ENCODE measurements around the gene B3GNT2. TPM values are rescaled to one million over a fixed set of nuclear protein-coding genes. Genes with fewer than 3 reads are reported as not detected.
"Not testable (repeated sequence)": the region's sequence is repeated elsewhere in the genome, so short reads cannot be mapped to it uniquely, and the experiment has no call there.

The B3GNT2 gene
- total RNA-seq = 7.2 and 7.7 TPM in 2 replicates
- long read RNA-seq, partial matches to known transcripts = 0 of 2 reads
- long read RNA-seq, other reads (novel, unspliced or antisense) = 2 of 2 reads

DNA sequence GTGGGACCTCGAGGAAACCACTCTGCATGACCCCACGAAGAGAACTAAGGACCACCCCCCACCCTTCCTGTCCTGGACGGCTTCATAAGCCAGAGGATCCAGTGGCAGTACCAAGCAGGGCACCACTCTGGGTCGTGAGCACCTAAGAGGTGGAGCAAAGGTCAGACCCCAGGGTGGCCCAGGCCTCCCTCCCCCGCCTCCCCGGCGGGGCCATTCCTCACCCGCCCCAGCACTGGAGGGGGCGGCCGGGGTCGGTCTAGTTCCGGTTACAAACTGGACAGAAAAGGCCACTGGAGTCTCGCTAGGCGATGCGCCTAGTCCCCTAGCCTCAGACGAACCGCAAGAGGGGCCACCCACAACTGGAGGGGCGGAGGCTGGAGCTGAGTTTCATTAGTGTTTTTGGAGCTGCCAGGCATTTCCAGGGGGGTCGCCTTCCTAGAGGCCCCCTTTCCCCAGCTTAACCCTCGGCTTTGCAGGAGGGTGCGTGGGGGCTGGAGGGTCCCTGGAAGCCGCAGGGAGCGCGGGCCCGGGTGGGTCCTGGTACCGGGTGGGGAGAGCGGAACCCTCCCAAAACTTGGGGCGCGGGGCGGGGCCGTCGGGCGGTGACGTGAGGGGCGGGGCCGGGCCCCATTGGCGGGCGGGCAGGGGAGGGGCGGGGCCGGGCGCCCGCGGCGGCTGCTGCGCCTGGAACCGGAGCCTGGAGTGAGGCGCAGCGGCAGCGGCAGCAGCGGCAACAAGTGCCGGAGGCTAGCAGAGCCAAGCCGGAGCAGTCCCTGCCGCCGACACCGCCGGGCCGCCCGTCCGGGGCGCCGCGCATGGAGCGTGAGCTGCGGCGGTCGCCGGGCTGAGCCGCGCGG is at the start of gene B3GNT2:
B3GNT2 (plus strand) TSS at position 695 of the 857 bp plus-strand sequence. CDS start 26,106 bp downstream, outside the sequence.
- H3K4me3 Mint-ChIP-seq = peak within 1 kb of the TSS; percentile 93
- DNase-seq (ENCODE audit: low read depth, low spot score) = peak; percentile 58
- H3K4me1 Mint-ChIP-seq = peaks cover 17% of the 10 kb centered on the region
- H3K36me3 Mint-ChIP-seq (ENCODE audit: low read depth) = no peaks in the 10 kb centered on the region
- H3K27ac Mint-ChIP-seq (ENCODE audit: unreplicated experiment) = no peak within 1 kb of the TSS
- TF ChIP-seq, protein P1, sequence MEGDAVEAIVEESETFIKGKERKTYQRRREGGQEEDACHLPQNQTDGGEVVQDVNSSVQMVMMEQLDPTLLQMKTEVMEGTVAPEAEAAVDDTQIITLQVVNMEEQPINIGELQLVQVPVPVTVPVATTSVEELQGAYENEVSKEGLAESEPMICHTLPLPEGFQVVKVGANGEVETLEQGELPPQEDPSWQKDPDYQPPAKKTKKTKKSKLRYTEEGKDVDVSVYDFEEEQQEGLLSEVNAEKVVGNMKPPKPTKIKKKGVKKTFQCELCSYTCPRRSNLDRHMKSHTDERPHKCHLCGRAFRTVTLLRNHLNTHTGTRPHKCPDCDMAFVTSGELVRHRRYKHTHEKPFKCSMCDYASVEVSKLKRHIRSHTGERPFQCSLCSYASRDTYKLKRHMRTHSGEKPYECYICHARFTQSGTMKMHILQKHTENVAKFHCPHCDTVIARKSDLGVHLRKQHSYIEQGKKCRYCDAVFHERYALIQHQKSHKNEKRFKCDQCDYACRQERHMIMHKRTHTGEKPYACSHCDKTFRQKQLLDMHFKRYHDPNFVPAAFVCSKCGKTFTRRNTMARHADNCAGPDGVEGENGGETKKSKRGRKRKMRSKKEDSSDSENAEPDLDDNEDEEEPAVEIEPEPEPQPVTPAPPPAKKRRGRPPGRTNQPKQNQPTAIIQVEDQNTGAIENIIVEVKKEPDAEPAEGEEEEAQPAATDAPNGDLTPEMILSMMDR (conservative IDR thresholded peaks at IDR 0.05) = no peak
- H3K9me3 Mint-ChIP-seq = no peaks in the 10 kb centered on the region
- H3K27me3 Mint-ChIP-seq (ENCODE audit: low read depth) = peaks cover 10% of the 10 kb centered on the region

- H3K4me1 Mint-ChIP-seq; H3K4me3 Mint-ChIP-seq; H3K9me3 Mint-ChIP-seq; H3K36me3 Mint-ChIP-seq (ENCODE audit: low read depth); H3K27me3 Mint-ChIP-seq (ENCODE audit: low read depth); DNase-seq (ENCODE audit: low read depth, low spot score); H3K27ac Mint-ChIP-seq (ENCODE audit: unreplicated experiment): not testable (repeated sequence)
Measured at GRCh38 chr2:62146790-62147189, 49.1 kb upstream of the B3GNT2 start.

DNA sequence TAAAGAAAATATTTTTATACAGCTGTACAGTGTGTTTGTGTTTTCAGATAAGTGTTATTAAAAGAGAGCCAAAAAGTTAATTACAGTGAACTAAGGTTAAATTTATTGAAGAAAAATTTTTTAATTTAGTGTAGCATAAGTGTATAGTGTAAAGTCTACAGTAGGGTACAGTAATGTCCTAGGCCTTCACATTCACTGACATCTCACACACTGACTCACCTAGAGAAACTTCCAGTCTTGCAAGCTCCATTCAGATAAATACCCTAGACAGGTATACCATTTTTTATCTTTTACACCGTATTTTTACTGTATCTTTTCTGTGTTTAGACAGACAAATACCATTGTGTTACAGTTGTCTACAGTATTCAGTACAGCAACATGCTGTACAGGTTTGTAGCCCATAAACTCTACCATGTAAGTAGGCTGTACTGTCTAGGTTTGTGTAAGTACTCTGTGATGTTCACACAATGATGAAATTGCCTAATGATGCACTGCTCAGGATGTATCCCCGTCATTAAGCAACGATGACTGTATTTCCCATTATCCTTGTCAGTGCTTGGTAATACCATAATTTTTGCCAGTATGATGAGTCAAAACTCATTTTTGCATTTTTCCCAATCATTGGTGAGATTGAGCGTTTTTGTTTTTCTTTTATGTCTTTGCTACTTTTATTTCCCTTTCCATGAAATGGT is 48.2 kb upstream of the B3GNT2 start:
- H3K4me1 Mint-ChIP-seq = peaks cover 4% of the 10 kb centered on the region
- DNase-seq (ENCODE audit: low read depth, low spot score) = no peak
- peaks cover 1% of the 10 kb centered on the region for H3K36me3 Mint-ChIP-seq (ENCODE audit: low read depth)
- TF ChIP-seq, protein P1 (conservative IDR thresholded peaks at IDR 0.05) = no peak
- no peak overlapping the region for H3K27ac Mint-ChIP-seq (ENCODE audit: unreplicated experiment)
- no peak overlapping the region for H3K4me3 Mint-ChIP-seq
- no peaks in the 10 kb centered on the region for H3K27me3 Mint-ChIP-seq (ENCODE audit: low read depth)
- no peaks in the 10 kb centered on the region for H3K9me3 Mint-ChIP-seq

- Mint-ChIP-seq H3K4me1 (peaks cover 4% of the 10 kb centered on the region), H3K4me3 (no peak overlapping the region), H3K27ac (ENCODE audit: unreplicated experiment) (no peak overlapping the region), H3K27me3 (ENCODE audit: low read depth) (no peaks in the 10 kb centered on the region), H3K9me3 (peaks cover 4% of the 10 kb centered on the region), H3K36me3 (ENCODE audit: low read depth) (peaks cover 3% of the 10 kb centered on the region)
- TF ChIP-seq, protein P1 (conservative IDR thresholded peaks at IDR 0.05) = no peak
- DNase-seq (ENCODE audit: low read depth, low spot score) = no peak
Measured at GRCh38 chr2:62149708-62150107, 46.2 kb upstream of the B3GNT2 start.

GRCh38 chr2:62150597-62151305 is 45.2 kb upstream of the B3GNT2 start:
- Mint-ChIP-seq H3K4me3 (no peak overlapping the region), H3K4me1 (peaks cover 4% of the 10 kb centered on the region), H3K9me3 (peaks cover 4% of the 10 kb centered on the region), H3K36me3 (ENCODE audit: low read depth) (peaks cover 3% of the 10 kb centered on the region), H3K27me3 (ENCODE audit: low read depth) (no peaks in the 10 kb centered on the region), H3K27ac (ENCODE audit: unreplicated experiment) (no peak overlapping the region)
- TF ChIP-seq, protein P1 (conservative IDR thresholded peaks at IDR 0.05) = no peak
- DNase-seq (ENCODE audit: low read depth, low spot score) = no peak

Measured in neural crest cell (in vitro differentiated cells).